Fibroblast of skin of left quadriceps (primary cell): ENCODE data around the gene RIBC2.
A peak's percentile ranks its signal among the peaks of the same experiment; 100 is the strongest.

Experiments
- DNase-seq, 2 experiments: peaks; one replicate each; pipeline ENCODE4 v3.0.0-alpha.2; 2013; ENCODE audit warnings: low read depth in 2 of 2

Gene RIBC2

GRCh38 chr22:45473626-45474237, 60.2 kb downstream of the RIBC2 start:
- no peak for DNase-seq

- DNase-seq = peak; percentile 88 to 89
Measured at GRCh38 chr22:45475063-45475747, 61.7 kb downstream of the RIBC2 start.

- DNase-seq = no peak
Measured at GRCh38 chr22:45475851-45476514, 62.5 kb downstream of the RIBC2 start.

- DNase-seq = no peak
Measured at GRCh38 chr22:45476814-45477213, 63.3 kb downstream of the RIBC2 start.

- no peak for DNase-seq
Measured at GRCh38 chr22:45477366-45478107, 64.0 kb downstream of the RIBC2 start.

GRCh38 chr22:45478108-45478771, 64.7 kb downstream of the RIBC2 start:
- peak; percentile 95 for DNase-seq

GRCh38 chr22:45480717-45481116, 67.2 kb downstream of the RIBC2 start:
- no peak for DNase-seq

GRCh38 chr22:45481661-45482060, 68.2 kb downstream of the RIBC2 start:
- DNase-seq = no peak
